HG02623 (cell line): ENCODE results near the gene GRAMD2A.
A peak's percentile ranks its signal among the peaks of the same experiment; 100 is the strongest.

Source experiments
- ATAC-seq: cut with Tn5 transposase; IDR thresholded peaks from one replicate; pipeline ENCODE4 v1.9.1; 2021; ENCODE audit warnings: moderate library complexity; ENCODE audit not compliant: unreplicated experiment

The GRAMD2A gene

GRCh38 chr15:72140088-72140487 lies 57.5 kb downstream of the GRAMD2A start:
- ATAC-seq = no peak

DNA sequence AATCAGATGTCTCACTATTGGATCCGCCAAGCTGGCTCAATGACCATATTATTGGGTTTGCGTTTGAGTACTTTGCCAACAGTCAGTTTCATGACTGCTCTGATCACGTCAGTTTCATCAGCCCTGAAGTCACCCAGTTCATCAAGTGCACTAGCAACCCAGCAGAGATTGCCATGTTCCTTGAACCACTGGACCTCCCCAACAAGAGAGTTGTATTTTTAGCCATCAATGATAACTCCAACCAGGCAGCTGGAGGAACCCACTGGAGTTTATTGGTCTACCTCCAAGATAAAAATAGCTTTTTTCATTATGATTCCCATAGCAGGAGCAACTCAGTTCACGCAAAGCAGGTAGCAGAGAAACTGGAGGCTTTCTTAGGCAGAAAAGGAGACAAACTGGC lies 57.9 kb downstream of the GRAMD2A start:
- ATAC-seq = no peak

DNA sequence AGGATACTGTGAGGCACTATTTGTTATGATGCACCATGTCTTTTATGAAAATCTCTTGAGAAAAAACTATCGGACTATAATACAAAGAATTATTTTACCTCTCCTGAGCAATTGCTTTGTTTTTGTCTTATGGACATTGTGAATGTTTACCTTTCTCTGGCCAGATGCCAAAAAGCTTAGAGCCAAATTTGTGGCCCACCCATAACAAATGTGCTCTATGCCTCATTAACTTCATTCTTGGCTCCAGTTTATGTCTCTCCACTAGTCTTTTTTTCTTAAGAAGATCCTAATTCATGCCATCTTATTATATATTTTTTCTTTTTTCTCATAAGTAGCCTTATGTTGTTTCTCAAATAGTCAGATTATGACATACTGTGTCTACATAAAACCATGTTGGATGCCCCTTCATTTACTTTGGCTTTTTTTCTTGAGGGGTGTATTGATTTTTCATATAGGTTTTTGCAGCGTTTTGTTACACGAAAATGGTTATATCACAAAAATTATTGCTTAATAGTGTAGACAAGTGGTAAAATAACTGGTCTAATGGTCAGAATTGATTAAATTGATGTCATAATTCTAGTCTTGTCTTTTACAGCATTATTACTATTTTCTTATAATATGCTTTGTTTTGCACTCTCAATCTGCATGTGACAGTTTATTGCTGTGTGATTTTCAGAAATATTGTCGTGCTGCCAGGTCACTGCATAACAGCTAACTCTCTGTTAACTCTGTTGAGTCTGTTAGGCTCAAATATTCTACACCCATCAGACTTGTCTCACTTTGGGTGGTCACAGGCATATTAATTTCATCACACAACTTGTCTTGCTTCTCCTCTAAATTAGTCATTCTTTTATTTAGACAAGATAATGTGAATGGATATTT lies 61.2 kb downstream of the GRAMD2A start:
- no peak for ATAC-seq

GRCh38 chr15:72135719-72136118 lies 61.9 kb downstream of the GRAMD2A start:
- no peak for ATAC-seq

DNA sequence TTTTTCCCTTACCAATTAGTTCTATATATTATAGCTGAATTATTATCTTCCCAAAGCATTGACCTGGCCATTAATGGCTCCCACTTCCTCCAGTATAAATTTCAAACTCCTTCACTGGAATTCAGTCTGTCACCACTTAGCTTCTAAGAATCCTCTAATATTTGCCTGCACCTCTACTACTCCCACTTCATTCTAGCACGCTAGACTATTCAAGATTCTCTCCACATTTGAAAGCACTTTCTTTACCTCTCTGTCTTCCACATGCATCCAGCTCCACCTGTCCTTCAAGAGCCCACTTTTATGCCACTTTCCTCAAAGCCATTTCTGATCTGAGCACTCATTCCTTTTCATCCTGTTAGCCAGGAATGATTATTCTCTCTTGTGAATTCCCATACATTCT lies 64.4 kb downstream of the GRAMD2A start:
- ATAC-seq = no peak

GRCh38 chr15:72131922-72132321 lies 65.7 kb downstream of the GRAMD2A start:
- no peak for ATAC-seq

GRCh38 chr15:72130272-72130671 lies 67.3 kb downstream of the GRAMD2A start:
- no peak for ATAC-seq

DNA sequence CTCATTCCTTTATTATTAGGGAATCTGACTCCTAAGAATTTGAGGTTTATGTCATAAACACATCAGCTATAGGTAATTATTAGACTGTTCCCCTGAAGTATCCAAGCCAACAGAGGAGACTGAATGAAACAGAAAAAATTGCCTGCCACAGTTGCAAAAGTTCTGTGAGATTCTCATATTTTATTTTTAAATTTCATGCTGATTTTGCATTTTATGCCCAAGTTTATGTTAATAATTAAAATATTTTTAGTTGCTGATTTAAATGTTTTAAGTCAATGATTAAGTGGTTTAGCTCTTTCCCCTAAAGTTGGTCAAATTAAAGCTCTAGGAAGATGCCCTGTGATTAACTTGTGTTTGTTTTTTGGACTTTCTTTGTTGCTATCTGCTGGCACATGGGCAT lies 69.2 kb downstream of the GRAMD2A start:
- ATAC-seq = no peak

DNA sequence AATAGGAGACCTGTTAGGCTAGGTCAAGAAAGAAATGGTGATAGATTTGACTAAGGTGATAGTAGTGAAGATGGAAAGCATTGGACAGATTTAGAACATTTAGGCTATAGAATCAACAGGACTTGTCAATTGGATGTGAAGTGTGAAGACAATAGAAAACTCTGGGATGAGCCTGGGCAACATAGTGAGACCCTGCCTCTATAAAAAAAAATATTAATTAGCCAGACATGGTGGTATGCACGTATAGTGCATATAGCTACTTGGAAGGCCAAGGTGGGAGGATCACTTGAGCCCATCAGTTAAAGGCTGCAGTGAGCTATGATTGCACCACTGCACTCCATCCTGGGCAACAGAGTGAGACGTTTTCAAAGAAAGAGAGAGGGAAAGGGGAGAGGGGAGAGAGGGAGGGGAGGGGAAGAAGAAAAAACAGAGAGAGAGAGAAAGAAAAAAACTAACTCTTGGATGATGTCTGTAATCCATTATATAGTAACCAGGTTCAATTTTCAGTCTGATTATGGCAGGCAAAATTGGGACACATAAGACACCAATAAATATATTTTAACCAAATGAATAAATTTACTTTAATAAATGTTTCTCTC lies 69.8 kb downstream of the GRAMD2A start:
- ATAC-seq = no peak

DNA sequence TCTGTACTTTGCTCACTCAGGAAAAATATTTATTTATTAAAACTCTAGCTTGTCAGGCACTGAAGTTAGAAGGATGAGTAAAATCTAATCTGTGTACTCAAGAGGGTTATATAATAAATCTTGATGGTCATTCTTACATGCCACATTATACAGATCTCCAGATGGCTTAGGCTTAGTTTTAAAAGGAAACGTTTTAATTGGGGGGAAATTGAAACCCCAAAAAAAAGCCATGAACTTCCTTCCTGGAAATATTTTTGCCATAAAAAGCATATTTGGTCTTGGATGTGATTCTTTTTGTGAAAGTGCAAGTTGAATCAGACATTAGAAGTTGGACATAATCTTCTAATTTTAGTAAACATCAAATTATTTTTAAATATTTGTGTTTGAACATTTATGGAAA lies 73.4 kb downstream of the GRAMD2A start:
- ATAC-seq = no peak

DNA sequence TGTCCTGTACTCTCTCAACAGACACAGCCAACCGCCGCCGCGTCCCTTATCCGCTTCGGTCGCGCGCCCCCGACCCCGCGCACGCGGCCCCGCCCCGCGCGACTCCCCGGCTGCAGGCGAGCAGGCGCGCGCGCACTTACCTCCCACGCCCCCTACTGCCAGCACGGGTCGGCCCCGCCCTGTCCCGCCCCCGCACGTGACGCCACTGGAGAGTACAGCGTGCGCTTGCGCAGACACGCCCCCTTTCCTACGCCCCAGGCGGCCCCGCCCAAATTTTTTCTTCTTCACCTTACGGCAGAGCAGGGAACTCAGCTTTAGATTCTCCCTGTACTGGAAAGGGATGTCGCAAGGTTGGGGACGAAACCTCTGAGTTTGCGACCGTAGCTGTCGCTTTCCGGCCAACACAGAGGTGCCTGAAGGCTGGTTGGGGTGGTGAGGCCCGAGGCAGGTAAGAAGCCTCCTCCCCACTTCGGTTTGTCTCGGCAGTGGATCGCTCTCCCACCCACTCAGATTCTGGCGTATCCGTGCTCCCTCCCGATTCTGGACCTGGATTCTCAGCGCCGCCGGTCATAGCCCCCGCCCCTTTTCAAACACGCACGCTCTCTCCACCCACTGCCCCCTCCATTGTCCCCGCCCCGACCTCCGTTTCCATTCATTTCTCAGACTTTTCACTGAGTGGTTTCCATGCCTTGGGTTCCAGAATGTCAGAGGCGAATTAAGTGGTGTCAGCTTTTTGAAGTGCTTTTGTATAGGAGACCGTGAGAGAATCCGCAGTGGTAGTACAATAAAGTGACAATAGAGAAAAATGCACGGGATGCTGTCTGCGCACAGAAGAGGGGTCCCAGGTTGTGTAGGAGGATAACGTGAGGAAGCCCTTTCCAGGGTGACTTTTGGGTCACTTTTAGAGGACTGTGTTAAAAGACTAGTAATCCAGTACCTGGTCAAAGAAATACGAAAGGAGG lies 79.3 kb downstream of the GRAMD2A start, which contains the start of the genes MYO9A and SENP8:
MYO9A (minus strand) TSS at position 134 of the 962 bp plus-strand sequence. CDS start 71,587 bp downstream, outside the sequence.
SENP8 (plus strand) TSS at position 387 of the 962 bp plus-strand sequence. CDS start 21,221 bp downstream, outside the sequence.
- peak; percentile 62 for ATAC-seq

GRCh38 chr15:72117486-72118016 lies 80.0 kb downstream of the GRAMD2A start:
- ATAC-seq = peak; percentile 59

DNA sequence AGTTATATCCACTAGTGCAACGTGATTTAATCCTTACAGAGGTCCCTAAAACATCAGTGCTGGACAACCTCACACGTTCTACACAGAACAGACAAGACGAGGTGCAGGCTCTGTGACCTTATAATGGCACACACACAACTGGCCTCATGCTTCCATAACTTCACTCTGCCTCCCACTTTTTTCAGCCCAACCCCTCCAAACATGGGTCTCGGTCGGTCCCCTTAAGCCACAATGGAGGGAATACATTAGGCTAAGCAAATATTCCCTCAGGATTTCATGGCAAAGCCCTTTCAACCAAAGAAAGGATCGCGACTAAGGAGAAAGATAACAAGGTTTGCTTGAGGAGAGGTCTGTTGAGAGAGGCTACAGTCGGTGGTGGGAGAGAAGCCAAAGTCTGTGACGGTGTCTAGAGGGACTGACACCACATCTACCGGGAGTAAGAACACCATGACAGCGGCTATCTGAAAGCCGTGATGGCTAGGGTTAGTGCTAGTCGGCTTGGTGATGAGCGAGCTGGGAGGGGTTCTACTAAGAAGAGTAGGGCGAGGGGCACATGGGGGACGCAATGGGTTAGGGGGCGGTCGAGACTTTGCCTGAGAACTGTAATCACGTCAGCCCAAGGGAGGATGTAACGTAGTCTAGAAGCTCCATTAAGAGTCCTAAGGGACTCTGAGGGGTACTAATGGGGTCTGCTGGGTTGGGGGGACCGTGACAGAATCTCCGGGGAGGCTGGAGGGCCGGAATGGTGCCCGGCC lies 80.7 kb downstream of the GRAMD2A start:
- no peak for ATAC-seq

DNA sequence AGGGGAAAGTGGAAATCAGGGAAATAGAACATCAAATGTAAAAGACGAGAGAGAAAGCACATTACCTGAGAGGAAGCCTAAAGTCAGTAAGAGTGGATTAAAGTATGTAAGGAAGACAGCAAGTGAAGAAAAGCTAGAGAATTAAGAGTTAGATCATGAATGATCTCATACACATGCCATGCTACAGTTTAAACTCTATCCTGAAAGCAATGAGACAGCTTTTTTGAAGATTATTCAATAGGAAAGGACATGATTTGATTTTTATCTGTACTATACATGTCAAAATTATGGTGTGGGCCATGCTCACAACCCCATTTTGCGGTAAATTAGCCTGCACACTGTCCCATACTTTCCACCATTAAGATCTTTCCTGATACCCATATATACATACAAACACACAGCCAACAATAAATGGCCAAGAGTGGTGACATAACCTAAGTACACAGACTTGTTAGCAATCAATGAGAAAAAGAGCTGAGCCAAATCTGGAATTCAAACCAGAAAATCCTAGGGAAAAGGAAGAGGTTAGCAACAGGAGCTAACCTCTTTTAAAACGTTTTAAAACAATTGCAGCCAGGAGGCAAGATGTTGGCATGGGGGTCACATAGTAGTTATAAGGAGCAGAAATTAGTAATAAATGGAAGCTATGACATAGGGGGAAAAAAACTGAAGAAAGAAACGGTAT lies 84.1 kb downstream of the GRAMD2A start:
- no peak for ATAC-seq

DNA sequence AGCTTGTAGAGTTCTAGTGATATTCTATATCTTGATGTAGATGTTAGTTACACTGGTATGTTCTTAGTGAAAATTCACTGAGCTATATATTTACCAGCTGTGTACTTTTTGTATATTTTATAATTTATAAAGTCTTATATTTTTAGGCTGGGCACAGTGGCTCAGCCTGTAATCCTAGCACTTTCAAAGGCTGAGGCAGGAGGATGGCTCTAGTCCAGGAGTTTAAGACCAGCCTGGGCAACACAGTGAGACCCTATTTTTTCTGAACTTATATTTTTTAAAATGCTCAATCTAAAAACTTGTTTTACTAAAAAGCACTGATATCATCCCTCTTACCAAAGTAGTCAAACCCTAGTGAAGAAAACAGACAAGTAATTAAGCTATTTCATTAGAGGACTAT lies 84.8 kb downstream of the GRAMD2A start:
- ATAC-seq = no peak

- no peak for ATAC-seq
These were observed 85.5 kb downstream of the GRAMD2A start for GRCh38 chr15:72112116-72112515.

DNA sequence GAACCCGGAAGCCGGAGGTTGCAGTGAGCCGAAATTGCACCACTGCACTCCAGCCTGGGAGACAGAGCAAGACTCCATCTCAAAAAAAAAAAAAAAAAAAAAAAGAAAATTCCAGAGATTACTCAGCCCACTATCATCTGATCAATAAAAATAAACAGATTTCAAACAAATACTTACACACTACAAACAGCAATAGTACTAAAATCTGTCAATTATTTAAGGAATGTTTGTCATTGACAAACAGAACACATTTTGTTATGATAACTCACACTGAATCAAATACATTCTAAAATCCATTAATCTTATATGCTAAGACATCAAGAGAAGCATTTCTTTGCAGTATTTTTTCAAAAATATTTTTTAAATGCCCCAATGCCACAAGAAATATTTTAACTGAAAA lies 87.2 kb downstream of the GRAMD2A start:
- no peak for ATAC-seq
